Measurements from ENCODE around the gene NDUFS6.

The NDUFS6 gene

DNA sequence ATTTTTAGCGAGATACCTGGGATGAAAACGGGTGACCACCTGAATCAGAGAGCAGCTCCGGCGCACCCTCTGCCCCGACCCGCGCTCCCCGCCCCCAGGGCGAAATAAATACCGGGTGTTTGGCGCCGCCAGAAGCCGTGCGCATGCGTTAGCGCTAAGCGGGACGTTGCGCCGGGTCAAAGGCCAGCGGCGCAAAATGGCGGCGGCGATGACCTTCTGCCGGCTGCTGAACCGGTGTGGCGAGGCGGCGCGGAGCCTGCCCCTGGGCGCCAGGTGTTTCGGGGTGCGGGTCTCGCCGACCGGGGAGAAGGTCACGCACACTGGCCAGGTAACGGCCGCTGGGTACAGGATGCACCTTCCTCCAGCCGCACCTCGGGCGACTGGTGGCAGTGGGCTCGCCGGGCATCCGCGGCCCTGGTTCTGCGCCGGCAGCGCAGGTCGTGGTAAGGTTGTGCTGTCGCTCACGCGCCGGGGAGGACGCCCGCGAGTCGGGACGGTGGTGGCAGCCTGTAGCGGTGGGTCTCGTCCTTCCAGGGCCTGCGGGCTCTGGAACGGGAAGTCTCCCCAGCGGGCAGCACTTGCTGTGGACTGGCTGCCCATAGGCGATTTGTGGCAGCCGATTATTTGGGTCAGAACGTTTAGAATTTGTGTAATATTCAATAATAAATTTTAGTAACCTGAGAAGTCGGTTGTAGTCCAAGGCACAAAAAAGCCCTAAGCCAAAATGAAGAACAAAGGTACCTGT, at the start of gene NDUFS6:
Gene NDUFS6, plus strand, starts transcription at position 186 of the 745 bp plus-strand sequence. Its CDS starts 11 bp downstream, at position 197.
- peak; percentile 91 for DNase-seq

DNA sequence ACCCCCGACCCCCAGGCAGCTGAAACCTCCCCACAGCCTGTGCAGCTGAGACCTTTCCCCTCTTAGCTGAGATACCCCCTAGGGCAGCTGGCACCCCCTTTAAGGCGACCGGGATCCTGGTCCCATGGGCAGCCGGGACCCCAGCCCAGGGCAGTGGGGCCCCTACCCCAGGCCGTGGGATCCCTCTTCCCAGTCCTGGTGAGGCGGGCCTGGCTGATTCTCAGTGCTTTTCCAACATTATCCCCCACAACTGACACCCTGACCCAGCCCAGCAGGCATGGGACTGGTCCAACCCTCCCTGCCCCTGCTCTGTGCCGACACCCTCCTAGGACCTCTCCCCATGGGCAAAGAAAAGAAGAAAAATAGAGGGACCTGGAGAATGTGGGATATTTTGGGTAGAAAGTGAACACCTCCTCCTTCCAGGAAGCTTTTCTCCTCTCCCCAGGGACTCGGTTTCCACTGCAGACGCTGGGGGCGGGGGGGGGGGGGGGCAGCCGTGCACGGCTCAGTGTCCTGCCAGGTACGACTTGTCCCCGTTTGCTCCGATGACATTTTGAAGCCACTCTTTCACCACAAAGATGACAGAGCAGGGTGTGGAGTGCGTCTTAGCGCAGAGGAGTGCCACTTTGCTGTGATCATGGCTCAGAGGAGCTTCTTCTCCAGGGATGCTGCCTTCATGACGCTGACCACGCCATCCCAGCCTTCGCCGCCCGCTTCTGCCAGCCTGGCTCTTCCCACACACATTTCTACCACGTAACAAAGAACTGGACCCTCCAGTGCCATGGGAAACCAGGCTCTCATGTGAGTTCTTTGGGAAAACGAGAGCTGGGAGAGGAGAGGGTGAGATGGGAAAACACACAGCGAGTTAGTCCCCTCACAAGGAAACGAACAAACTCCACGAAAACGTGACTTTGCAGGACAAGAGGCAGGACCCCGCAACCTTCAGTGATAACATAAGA, 49.1 kb upstream of the NDUFS6 start:
- DNase-seq: no peak

DNA sequence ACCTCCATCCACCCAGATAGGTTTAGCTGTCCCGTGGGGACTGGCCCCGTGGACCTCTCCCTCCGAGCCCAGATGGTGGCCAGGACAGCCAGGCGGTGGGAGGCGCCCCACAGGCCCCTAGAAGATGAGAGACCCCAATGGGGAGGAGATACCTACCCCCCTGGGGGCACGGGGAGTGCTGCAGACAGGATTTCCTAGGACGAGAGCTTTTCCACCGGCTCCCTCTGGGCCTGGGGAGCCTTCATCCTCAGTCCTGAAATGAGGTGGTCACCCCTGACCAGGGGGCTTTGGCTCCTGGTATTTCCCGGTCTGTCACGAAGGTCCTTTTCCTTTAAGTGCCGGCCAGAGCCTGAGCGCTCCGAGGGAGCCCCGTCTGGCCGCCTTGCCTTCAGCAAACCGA, 48.3 kb upstream of the NDUFS6 start:
- DNase-seq: no peak

DNA sequence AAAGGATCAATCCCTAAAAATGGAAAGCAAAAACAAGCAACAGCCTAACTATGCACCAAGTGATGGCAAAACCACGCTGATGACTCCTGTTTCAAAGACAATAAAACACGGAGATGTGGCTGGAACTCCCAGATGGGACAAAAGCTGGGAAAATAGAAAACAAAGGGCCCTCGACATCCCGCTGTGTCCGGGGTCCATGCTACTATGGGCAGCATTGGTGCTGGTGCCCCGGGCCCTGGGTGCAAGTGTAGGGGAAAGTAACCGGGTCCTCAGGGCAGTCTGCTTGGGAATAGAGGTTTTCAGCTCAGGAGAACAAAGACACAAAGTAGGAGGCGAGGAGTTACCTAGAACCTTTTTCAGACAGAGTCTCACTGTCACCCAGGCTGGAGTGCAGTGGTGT, 47.7 kb upstream of the NDUFS6 start:
- no peak for DNase-seq

DNA sequence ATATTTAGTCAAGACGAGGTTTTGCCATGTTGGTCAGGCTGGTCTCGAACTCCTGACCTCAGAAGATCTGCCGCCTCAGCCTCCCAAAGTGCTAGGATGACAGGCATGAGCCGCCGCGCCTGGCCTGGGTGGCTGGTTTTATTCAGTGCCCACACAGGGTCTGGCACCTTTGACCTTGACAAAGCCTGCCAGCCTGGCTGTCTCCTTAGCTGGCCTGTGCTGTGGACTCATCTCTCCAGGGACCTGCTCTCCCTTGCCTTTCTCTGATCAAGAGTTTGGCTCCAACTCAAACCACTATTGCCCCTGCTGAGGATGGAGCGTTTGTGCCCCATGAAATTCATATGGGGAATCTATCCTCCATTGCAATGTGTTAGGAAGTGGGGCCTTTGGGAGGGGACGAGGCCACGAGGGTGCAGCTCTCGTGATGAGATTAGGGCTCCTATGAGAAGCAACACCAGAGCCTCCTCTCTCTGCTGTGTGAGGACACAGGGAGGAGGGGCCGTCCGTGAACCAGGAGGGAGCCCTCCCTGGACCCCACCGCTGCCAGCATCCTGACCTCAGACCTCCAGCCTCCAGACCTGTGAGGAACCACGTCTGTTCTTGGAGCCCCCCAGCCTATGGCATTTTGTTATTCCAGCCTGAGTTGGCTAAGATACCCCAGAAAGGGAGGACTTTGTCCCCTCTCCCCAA, 46.5 kb upstream of the NDUFS6 start:
- no peak for DNase-seq

DNA sequence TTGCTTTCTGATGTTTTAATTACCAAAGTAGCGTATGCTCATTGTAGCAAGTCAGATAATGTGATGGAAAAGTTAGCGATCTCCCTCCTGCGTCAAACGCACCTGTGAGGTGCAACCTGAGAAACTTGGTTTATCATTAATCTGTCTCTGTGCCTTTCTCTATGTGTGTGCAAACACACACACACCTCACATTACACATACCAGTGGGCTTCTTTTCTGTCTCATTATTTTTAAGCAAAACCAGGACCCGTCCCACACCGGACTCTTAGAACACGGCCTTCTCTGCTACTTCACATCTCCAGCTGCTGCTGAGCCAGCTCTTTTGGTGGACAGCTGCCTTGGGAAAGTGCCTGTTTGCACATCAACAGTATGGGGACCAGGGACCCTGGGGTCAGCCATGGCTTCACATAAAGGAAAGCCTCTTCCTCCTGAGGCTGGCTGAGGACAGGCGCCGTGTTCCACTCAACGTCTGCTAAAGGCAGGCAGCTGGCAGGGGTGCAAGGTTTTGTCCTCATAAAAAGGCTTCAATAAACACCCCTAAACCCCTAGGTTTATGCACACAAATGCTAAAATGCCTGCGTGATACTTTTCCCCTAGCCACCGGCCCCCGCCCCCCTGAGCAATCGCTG, 45.8 kb upstream of the NDUFS6 start:
- no peak for DNase-seq

DNA sequence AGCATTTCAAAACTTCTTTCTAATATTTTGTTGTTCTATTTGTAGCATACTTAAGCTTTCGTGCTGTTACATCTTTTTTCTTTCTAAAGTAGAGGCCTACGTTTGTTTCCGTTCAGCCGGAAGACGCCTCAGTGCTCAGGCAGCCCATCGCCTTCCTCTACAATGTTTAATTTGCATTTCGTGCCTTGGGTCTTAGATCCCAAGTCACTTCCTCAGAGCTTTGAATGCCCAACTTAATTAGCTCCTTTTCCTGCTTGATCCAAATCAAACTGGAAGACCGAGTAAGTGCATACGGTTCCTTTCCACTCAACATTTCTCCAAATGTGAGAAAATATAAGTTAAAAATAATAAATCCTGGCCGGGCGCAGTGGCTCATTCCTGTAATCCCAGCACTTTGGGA, 44.7 kb upstream of the NDUFS6 start:
- no peak for DNase-seq

DNA sequence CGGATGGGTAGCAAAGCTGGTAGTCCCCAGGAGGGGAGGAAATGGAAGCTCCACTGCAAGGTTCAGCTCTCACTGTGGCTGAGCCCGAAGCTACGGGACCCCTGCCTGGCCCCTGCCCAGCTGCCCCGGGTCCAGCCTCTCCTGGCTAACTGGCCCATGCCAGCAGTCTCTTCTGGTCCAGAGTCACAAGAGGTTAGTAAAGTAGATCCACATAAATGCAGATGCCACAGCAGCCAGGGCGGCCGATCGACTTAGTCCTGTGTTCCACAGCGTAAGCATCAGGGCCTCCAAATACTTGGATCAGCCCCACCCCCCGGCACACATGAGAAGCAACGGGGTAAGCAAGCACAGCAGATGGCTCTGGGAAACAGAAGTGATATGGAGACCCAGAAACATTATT, 43.7 kb upstream of the NDUFS6 start:
- DNase-seq: no peak

DNA sequence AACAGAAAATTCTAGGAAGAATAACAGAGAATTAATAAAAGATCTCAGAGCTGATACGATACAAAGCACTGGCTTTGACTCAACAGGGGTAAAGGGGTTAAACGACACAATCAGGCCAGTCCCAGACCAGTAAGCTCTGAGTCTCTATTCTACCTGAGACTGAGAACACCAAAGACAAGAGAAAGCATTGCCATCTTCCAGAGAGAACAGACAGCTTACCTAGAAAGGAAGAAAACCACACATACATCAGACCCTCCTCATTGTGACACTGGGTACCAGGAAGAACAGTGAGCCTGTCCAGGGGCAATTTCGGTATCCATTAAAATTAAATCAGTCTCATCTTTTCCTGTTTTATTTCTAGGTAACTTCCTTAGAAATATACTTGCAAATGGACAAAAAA, 42.6 kb upstream of the NDUFS6 start:
- DNase-seq: no peak

DNA sequence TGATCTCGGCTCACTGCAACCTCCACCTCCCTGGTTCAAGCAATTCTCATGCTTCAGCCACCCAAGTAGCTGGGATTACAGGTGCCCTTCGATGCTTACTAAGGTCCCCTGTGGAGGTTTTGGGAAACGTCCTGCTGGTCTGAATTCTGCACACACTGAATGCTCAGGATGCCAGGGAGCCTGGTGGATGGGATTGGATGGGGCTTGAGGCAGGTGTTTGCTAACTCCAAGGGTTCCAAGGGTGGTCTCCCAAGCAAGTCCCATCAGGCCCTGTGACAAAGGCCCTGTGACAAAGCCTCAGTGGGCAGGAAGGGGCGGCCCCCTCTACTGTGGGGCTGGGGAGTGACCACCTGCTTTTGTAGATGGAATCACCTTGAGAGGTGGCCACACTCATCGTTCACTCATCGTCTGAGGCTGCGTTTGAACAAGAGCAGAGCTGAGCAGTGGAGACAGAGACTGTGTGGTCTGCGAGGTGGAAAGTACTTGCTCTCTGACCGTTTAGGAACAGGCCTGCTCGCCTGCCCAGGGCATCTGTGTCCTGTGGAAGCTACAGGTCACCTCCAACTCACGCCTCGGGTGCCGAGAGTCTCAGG, 41.7 kb upstream of the NDUFS6 start:
- DNase-seq: no peak

DNA sequence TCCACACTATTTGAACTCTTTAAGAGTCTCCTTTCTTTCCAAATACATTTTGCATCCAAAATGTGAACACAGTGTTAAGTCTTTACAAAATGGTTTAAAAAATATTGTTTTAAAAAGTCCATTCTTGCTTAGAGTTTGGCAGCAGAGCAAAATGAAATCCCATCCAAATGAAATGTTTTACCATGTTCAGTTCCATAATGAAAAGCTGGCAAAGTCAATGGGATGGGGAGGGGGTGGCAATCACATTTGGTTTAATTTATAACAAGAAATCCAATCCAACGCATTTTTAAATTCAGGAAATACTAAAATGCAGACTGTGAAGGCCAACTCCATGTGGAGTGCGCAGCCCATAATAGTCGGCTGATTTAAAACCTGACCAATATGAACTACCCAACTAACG, 41.0 kb upstream of the NDUFS6 start:
- no peak for DNase-seq

DNA sequence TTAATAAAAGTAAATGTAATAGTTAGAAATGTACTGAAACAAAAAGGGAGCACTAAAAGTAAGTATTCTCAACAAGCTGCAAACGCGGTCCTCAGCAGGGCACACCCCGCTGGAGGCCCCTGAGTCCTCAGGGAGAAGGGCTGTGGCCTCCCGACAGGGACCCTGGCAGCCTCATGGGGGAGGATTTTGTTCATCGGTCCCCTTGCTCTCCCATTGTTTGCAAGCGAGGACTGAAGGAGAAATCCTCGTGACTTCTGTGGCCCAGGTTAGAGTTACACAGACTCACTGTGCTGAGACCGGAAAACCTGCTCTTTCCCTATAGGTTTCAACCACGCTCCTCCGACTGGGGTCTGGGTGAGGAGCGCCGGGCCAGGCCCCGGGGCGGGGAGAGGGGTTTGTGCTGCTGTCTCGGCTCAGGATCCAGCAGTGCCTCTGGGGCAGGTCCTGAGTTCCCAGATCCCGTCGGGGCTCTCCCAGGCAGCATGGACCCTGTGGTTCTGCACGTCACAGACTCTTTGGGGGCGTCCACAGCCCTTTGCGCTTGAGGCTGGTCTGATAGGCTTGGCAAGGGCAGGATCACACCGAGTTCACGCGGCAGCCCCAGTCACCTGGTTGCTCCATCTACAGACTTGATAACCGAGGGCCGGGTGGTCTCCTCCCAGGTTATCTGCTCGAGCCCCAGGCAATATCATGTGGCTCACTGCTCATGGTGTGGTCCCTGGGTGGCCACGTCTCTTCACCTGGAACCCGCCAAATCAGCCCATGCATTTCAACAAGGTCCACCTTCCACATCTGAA, 40.4 kb upstream of the NDUFS6 start:
- DNase-seq: no peak

DNA sequence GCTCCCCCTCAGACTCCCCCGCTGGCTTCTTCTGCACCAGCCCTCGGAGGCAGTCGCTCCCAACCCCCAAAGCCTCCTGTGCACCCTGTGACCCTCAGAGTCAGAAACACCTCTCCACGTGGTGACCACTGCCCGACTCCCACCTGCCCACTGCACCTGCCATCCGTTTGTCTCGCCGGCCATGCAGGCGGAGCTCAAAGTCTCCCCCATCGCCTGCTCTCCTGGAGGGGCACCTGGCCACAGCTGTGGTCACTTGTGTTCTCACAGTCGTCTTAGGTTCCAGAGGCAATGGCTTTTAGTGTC, 39.8 kb upstream of the NDUFS6 start:
- no peak for DNase-seq

DNA sequence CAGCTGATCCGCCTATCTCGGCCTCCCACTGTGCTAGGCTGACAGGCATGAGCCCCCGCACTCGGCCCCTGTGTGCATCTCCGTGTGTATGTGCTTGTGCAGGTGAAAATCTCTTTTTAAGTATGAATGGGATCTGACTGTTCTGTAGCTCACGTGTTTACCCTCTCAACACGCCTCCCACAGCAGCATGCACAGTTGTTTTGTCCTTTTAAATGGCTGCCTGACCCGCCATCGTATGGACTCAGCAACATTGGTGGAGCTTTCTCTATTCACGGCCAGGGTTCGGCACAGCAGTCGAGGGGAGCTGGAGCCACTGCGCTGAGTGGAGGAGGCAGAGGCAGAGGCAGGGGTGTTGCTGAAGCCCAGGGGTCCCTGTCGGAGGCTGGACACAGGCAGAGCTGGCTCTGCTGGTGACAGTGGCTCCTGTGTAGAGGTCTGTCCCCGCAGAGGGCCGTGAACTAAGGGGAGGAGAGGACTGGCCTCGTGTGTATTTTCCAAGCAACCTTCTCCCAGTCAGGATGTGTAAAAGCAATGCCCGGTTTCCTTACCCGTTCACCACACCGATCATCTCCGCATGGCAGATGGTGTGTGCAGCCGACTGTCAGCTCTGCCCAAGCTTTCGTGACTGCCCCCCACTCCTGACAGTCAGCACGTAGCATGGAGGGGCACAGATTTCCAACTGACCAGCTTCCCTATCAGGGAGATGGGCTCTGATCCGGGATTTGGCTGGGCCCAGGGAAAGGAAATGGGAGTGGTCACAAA, 38.9 kb upstream of the NDUFS6 start:
- DNase-seq: no peak

DNA sequence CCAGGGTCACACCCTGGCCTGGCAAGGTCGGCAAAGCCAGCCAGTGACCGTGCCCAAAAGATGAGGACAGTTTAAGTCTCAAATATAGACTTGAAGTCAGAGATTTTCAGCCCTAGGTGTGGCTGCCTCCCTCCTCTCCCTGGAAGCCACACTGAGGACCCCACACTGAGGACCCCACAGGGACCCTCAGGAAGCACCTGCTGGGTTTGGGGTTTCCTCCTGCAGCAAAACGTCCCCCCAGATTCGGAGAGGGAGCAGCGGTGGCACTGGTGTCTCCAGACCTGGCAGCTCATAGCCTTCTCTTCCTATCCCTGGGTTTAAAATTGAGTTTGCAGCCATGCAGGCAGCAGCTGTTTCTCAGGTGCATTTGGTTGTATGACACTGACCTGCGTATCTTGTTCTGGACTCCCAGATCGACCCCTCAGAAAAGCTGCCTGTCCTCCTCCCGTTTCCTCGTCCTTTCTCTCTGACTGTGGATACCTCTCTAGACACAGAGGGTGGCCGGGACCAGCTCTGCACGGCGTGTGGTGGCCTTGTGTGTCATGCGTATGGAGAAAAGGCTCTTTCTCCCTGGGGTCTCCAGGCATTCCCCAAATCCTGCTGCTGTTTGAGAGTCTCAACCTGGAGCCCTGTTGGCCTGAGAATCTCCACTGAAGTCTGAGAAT, 38.2 kb upstream of the NDUFS6 start:
- DNase-seq: no peak

DNA sequence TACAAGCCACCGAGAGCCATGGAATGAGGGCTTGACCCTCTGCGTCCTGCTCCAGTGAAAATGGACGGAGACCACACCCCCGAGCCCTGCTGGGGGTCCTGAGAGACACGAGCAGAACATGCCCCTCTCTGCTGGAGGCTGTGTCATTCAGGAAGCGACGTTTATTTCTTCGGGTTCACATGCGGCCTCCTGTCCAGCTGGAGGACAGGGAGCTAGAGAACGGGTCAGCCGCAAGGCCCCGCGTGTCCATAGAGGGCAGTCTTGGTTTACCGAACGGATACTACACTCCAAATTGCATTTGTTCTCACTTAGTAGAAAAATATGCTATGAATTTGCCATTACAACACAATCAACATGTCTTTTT, 37.7 kb upstream of the NDUFS6 start:
- peak; percentile 74 for DNase-seq

DNA sequence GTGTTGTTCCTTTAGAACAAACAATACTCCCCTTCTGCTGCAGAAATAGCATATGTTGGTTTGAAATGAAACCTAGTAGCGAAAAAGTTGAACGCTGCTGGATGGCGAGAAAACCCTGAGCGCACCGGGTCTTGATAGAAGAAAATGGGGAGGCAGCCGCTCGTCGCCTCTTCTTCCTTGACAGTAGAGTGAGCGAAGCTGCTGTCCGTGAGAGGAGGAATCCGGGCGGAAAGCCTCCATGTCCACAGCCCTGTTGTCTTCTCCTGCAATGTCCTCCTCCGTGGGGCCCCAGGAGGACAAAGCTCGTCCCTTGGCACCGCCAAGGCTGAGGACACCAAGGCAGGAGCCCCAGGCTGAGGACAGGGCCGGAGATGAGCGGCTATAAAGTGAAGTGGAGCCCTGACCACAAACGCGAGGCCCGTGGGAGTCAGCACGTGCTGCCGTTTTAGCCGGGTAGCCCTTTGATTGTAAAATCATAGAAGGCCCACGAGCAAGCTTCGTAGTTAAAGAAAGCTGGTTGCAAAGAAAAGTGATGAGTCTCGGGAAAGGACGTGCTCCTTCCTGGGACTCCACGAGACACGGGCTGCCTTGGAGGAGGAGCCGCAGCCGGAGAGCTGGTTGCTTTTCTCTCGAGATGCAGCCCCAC, 37.1 kb upstream of the NDUFS6 start:
- no peak for DNase-seq

DNA sequence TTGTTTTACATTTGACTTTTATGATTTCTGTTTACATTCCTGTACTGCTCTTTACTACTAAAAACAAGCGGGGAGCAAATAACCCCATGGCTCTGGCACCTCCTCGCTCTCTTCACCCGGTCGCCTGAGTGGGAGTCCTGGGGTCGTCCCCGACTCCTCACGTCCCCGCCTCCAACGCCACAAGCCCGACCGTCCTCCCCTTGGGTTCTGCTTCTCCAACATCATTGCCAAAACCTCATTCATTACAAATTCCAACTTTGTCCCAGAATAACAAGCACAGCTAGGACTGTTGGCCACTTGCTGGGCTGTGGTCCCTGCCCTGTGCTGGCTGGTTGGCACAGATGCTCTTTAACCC, 36.6 kb upstream of the NDUFS6 start:
- no peak for DNase-seq

DNA sequence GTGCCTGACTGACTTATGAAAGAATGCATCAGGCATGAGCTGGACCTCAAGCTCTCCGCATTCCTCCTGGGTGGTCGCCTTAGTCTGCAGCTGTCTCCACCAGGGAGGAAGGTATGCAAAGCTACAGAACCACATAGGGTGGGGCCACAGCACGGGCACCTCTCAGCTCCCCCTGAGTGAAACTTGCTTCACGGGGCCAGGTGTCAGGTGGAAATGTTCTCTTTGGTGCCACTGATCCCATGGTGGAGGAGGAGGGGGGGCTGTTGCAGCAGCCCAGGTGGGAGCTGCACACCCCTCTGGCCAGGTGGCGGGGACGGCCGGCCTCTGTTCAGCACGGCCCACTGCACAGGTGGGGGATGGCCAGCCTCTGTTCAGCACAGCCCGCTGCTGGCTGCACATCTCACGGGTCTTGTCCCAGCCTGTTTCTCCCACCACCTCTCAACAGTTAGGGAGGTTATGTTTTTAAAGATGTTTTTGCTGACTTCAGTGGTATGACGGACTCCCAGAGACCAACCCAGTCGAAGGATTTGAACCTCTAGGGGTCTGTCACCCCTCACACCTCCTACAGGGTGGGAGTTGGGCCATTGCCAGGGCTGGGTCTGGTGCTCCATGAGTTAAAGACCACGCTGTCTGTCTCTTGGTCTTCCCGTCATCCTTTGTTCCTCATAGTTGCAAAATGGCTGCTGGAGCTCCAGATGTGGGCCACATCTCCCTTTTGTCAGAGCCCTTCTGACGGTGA, 35.9 kb upstream of the NDUFS6 start:
- no peak for DNase-seq

DNA sequence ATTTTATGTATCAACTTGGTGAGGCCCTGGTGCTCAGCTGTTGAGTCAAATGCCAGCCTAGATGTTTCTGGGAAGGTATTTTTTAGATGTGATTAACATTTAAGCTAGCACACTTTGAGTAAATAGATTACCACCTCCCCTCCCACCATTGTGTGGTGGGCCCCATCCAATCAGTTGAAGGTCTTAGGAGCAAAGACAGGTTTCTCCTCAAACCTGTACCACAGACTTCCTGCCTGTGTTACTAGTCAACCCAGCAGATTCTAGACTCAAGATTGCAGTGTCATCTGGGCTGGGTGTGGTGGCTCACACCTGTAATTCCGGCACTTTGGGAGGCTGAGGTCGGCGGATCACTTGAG, 35.3 kb upstream of the NDUFS6 start:
- DNase-seq: no peak
